GM15510 (cell line): ENCODE results near the gene ZNF174.

Experiments
- POLR2A ChIP-seq: IDR thresholded peaks from 3 replicates; pipeline ENCODE4 v1.6.1; 2011; ENCODE audit warnings: borderline replicate concordance; ENCODE audit not compliant: insufficient read length; ENCODE audit errors: extremely low read depth

The ZNF174 gene

DNA sequence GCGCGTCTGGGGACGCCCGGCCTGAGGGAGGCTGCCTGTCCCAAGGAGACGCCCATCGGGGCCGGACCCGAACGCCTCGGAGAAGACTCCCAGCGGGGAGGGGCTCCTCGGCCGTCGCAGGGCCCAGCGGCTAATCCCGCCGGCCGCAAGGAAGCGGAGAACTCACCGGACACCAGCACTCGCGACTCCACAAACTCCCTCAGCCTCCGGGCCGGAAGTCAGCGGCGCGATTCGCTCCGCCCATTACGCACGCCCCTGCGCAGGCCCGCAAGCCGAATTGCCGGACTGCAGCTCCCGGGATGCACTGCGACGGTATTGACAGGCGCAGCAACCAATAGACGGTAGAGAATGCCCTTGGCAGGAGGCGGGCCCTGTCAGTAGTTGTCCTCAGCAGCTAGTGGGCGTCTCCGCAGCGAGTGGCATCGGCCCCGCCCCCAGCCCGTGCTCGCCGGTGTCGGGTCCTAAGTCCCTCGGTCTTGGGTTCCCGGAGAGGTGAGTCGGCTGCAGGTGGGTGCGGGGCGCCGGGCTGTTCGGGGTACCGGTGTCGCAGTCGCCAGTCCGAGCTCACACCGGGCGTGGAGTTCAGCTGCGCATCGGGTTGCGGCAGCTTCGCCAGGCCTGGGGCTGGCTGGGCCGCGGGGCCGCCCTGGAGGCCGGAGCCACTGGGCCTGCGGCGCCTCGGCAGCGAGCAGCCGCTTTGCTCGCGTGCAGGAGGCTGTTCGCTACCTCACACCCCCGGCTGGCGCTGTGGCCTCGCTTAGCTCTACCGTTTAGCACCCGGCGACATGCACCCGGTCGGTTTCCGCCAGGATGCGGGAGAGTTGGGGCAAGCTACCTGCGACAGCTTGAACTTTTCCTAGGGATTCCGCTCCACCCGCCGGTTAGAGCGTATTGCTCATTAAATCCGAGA lies at the start of gene ZNF174, which contains the start of gene ZSCAN32:
Gene ZNF174 (plus strand): TSS at position 437 of the 910 bp plus-strand sequence. CDS start 790 bp downstream, outside the sequence.
Gene ZSCAN32 (minus strand): TSS at position 226 of the 910 bp plus-strand sequence. CDS start 3,447 bp downstream, outside the sequence.
- peak; percentile 86 for TF ChIP-seq POLR2A

DNA sequence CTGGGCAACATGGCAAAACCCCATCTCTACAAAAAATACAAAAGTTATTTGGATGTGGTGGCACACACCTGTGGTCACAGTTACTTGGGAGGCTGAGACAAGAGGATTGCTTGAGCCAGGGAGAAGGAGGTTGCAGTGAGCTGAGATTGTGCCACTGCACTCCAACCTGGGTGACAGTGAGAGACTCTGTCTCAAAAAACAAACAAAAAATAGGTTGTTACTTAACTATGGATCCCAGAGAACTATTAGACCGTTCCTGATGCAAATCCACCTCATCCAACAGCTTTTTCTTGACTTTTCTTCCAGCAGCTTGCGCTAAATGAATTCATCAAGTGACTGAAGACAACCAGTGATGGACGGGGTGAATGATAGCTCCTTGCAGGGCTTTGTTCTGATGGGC lies 45.4 kb upstream of the ZNF174 start, which contains the start of gene OR2C1:
Gene OR2C1 (plus strand): TSS at position 301 of the 400 bp plus-strand sequence. CDS start 52 bp downstream, at position 353.
- TF ChIP-seq POLR2A = no peak

DNA sequence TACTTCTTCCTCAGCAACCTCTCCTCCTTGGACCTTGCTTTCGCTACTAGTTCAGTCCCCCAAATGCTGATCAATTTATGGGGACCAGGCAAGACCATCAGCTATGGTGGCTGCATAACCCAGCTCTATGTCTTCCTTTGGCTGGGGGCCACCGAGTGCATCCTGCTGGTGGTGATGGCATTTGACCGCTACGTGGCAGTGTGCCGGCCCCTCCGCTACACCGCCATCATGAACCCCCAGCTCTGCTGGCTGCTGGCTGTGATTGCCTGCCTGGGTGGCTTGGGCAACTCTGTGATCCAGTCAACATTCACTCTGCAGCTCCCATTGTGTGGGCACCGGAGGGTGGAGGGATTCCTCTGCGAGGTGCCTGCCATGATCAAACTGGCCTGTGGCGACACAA lies 44.9 kb upstream of the ZNF174 start:
- no peak for TF ChIP-seq POLR2A

DNA sequence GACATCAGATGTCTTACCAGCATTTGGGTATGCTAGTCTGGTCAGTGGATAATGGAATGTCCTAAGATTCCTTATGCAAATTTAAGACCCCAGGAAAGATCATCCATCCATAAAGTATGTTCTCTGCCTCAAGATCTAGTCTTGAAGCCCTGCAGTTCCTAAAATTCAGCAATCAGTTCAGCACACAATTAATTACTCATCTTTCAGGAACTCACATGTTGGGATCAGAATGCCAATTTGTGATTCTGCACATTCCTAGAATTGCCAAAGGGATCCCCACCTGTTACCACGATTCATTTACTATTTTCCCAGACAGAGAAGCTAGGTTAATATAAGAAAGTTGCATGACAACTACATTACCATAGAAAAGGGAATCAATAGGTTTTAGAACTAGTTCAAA lies 42.1 kb upstream of the ZNF174 start:
- TF ChIP-seq POLR2A = no peak

DNA sequence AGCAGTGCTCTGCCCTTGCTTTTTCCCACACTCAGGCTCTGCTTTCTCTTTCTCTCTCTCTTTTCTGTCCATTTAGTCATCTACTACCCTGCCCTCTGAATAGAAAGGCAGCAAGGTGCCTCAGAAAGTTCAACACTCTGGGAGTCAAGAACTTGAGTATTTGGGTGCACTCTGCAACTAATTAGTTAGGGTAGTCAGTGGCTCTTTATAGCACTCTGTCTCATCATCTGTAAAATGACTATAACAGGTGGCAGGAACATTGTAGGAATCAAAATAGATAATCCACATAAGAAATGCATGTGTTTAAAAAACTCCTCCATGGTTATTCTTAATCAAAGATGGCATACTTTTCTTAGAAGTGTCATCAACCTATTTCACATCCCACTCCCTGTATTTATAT lies 38.1 kb upstream of the ZNF174 start:
- TF ChIP-seq POLR2A = no peak

DNA sequence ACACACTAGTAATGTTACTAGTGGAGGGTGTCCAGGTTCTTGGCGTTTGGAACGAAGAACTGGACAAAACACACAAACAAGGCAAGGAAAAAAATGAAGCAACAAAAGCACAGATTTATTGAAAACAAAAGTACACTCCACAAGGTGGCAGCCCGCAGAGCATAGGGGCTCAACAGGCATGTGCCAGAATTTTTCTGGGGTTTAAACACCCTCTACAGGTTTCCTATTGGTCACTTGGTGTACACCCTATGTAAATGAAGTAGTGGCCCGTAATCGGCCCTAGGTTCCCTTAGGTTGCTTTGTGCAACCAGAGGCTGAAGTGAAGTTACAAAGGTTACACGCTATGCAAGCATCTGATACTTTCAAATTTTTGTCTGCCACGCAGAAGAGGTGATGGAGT lies 37.2 kb upstream of the ZNF174 start:
- no peak for TF ChIP-seq POLR2A

DNA sequence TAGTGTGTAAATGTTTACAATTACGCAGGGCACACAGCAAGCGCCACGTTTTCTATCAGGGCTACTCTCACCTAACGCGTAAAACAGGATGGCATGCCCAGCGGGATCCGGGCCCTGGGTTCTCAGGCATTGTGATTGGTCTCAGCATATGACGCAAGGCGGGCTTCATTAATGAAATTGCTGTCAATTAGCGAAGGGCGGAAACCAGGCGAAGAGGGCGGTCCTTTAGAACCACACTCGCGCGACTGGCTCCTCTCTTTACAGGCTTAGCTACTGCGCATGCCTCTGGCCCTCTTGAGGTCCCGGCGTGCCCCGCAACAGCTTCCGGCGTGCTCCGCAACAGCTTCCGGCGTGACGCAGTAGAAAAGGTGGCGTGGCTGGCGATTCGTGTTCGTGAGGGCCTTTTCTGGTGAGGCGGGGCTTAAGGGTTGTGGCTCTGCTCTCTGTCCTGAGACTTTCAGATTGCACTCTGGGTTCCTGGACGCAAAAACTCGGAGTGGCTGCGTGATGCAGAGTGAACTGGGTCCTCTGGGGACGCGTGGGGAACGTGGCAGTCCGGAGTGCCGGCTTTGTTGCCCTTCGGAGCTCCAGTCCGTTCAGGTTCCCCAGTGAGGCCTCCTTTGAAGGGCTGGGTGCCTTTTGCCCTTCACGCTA lies 36.1 kb upstream of the ZNF174 start:
- no peak for TF ChIP-seq POLR2A

DNA sequence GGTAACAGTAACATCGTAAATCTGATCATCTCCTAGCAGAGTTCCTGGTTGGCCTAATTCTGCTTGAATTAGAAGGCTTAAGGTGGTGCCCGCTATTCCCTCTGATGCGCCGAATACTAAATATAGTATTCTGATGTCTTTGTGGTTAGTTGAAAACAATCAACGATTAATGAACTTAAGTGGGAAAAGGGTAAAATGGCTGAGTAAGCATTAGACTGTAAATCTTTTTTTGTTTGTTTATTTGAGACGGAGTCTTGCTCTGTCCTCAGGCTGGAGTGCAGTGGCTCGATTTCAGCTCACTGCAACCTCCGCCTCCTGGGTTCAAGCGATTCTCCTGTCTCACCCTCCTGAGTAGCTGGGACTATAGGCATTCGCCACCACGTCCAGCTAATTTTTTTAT lies 31.9 kb upstream of the ZNF174 start:
- TF ChIP-seq POLR2A = no peak

DNA sequence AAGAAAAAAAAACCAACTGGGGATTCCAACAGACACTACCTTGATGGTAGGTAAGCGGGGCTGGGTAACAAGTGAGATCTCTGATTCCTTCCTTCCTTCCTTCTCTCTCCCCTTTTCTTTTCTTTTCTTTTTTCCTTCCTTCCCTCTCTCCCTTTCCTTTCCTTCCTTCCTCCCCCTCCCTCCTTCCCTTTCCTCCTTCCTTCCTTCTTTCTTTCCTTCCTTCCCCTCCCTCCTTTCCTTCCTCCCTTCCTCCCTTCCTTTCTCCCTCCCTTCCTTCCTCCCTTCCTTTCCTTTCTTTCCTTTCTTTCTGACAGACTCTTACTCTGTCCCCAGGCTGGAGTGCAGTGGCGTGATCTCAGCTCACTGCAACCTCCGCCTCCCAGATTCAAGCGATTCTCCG lies 25.3 kb upstream of the ZNF174 start:
- TF ChIP-seq POLR2A = no peak

DNA sequence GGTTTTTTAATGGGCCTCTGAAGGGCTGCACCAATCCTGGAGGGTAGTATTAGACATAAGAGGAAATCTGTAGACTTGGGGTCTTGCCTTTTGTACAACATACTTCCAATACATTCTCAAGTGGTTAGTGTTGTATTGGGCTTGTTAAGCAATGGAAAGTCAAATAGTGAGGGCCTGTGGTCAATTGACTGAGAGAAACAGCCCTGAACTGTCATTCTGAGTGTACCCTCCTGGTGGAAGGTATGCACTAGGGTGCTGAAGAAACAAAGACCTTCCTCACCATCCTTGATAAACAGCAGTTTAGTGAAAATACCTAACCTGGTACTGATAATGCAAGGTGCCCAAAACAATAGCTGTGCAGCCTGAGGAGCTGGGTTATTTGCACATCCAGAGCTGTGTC lies 23.1 kb upstream of the ZNF174 start:
- no peak for TF ChIP-seq POLR2A

DNA sequence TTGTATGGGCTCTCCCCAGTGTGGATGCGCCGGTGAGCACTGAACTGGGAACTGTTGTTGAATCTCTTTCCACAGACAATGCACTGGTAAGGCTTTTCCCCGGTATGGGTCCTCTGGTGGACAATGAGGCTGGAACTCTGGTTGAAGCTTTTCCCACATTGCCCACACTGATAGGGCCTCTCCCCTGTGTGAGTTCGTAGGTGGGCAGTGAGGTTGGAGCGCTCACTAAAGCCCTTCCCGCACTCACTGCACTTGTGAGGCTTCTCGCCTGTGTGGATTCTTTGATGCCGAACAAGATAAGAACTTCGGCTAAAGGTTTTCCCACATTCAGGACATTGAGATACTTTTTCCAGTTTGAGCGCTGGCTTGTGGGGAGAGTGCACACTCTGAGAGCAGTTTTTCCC lies 18.0 kb upstream of the ZNF174 start:
- no peak for TF ChIP-seq POLR2A

DNA sequence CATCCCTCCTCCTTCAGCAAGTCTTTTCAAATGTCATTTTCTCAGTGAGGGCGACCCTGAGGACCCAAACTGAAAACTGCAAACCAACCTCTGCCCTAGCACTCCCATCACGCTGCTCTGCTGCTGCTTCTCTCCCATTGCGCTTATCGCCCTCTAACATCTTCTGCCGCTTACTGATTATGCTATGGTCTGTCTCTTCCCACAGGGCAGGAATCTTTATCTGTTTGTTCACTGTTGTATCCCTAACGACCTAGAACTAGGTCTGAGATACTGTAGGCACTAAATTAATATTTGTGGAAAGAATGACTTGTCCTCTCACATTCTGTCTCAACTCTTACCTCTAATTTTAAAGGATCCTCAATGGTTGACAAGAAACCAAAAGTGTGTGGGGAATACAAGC lies 12.7 kb upstream of the ZNF174 start:
- no peak for TF ChIP-seq POLR2A

DNA sequence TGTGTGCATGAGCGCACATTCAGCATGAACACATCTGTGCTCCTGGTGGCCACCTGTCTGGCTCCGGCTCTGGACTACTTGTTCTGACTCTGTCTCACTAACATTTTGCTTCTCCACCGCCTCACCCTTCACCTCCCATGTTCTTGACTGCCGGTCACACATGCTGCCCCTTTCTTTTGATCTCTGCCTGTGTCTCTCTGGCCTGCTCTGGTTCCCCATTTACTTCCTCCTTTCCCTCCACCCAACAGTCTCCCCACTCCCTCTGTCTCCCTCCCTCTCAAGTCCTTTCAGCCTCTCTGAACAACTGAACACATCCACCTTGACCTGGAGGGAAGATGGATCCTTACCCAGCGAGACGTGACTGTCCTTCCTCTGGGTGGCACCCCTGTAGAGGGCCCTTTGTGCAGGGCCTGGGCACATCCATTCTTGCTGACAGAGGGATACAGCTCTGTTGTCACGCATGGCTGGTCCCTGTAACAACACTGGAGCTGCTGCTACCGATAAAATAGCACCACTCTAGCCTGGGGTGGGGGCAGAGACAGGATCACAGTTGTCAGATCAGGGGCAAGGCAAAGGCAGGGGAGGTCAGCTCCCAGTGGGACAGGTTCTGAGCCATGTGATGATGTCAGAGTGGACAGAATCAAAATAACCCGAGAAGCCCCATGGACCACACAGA lies 11.2 kb upstream of the ZNF174 start:
- TF ChIP-seq POLR2A = no peak

DNA sequence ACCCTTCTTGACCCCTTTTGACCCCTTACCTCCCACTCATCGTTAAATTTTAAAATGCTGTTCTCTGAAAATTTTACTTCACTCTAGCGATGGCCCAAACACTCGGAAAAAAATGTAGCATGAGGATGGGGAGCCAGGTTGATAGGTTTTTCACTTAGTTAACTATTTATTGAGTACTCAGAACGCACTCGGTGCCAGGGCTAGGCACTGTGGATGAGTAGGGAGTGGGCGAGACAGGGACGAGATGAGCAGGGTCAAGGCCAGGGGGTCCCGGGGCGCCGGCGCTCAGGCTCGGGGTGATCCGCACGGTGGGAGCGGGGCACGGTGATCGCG lies 603 bp upstream of the ZNF174 start:
- no peak for TF ChIP-seq POLR2A

DNA sequence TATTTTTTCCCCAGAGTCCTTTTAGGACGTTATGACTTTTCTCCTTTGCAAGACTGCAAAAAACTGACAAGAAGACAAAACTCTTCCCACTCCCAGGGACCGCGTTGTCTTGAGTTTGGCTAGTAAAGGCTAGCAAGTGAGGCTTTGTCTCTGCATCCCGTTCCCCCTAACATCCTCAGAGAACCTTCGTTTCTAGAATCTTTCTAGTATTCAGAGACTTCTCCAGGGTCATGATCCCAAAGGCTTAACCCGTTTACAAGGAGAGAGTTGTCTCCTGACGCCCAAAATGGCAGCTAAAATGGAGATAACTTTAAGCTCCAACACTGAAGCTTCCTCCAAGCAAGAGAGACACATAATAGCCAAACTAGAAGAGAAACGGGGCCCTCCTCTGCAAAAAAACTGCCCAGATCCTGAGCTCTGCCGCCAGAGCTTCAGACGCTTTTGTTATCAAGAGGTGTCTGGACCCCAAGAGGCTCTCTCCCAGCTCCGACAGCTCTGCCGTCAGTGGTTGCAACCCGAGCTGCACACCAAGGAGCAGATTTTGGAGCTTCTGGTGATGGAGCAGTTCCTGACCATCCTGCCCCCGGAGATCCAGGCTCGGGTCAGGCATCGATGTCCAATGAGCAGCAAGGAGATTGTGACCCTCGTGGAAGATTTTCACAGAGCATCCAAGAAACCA lies 843 bp downstream of the ZNF174 start:
- no peak for TF ChIP-seq POLR2A
